Subcutaneous adipose tissue (tissue), 4 donors: Measurements from ENCODE around the gene IL4R. TPM values are rescaled to one million over a fixed set of nuclear protein-coding genes. Genes with fewer than 3 reads are reported as not detected.

Source experiments
- total RNA-seq, 4 donors: library from RNA; depleted of rRNA; stranded (reverse); fragments of >200 nt; gene quantifications; one replicate each; pipeline ENCODE4 v1.1.0, GENCODE V29; 2016
- TF ChIP-seq, protein P1 (sequence below): fragments of 450-650 bp; IDR thresholded peaks from one replicate; pipeline ENCODE4 v1.5.1; 2016; ENCODE audit warnings: low read depth, mild to moderate bottlenecking, control low read depth, antibody characterized with exemption, moderate library complexity

IL4R gene
- total RNA-seq, 4 donors from 2014 or later = 14.7 to 37.3 (median 30.4) TPM

- TF ChIP-seq, protein P1, sequence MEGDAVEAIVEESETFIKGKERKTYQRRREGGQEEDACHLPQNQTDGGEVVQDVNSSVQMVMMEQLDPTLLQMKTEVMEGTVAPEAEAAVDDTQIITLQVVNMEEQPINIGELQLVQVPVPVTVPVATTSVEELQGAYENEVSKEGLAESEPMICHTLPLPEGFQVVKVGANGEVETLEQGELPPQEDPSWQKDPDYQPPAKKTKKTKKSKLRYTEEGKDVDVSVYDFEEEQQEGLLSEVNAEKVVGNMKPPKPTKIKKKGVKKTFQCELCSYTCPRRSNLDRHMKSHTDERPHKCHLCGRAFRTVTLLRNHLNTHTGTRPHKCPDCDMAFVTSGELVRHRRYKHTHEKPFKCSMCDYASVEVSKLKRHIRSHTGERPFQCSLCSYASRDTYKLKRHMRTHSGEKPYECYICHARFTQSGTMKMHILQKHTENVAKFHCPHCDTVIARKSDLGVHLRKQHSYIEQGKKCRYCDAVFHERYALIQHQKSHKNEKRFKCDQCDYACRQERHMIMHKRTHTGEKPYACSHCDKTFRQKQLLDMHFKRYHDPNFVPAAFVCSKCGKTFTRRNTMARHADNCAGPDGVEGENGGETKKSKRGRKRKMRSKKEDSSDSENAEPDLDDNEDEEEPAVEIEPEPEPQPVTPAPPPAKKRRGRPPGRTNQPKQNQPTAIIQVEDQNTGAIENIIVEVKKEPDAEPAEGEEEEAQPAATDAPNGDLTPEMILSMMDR = no peak
Observed at GRCh38 chr16:27312580-27313421, 973 bp upstream of the IL4R start.

DNA sequence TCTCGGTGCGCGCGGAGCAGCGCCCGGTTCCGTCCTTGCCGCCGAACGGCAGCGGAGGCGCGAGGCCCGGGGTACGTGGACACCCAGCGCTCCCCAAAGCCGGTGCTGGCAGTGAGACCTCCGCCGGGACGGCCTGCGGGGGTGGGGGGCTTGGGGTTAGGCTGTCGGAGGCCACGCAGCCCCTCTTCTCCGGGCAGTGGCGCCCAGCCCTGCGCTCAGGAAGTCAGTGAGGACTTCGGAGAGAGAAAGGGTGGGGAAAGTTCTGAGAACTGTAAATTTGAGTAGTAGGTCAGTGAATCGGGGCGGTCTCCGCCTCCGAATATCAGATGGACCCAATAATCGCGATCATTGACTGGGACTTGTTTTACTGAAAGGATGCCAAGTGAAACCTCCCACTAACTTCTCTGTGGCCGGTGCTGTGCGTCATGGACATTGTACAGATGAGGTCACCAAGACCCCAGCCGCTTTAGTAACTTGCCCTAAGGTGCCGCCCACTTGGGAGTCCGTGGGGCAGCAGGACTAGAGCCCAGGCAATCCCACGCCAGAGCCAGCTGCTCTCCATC is 468 bp downstream of the IL4R start:
- TF ChIP-seq, protein P1 = no peak

- TF ChIP-seq, protein P1 = no peak
Observed at GRCh38 chr16:27314986-27315332, 1.2 kb downstream of the IL4R start.

GRCh38 chr16:27315333-27316037 is 1.7 kb downstream of the IL4R start:
- TF ChIP-seq, protein P1 = no peak

DNA sequence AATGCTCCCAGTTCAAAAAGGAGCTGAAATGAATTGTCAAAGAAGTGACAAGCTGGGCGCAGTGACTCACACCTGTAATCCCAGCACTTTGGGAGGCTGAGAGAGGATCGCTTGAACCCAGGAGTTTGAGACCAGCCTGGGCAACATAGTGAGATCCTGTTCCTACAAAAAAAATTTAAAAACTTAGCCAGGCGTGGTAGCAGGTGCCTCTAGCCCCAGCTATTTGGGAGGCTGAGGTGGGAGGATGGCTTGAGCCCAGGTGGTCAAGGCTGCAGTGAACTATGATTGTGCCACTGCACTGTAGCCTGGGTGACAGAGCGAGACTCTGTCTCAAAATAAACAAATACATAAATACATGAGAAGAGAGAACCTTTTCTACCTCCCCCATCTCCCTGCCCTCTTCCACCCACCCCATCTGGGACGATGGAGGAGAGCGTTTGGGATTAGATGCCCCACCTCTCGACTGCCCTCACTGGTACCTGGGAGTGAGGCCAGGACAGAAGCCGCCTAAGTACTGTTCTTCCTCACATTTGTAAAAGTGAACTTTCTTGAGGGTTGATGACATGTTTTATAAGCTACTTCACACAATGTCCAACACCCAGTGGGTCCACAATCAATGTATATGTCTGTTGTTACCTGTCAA is 2.4 kb downstream of the IL4R start:
- TF ChIP-seq, protein P1 = no peak

DNA sequence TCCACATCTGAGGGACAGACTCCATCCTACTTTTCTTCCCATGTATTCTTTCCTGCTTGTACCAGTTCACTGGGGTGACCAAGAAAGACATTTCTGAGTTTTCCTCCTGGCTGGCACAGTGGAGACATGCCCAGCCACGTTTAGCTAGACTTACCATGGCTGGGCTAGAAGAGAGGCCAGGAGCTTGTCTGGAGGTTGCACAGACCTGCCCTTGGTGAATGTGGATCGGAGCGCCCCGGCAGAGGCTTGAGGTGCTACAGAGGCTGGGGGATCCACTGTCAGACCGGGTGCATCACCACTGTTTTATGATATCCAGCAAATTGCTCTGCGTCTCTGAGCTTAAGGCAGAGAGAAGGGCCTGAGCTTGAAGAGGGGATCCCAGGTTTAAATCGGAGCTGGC is 3.5 kb downstream of the IL4R start:
- TF ChIP-seq, protein P1 = no peak
